Fibroblast of skin of scalp (primary cell): ENCODE data around the gene KCNAB1.
"Not testable (repeated sequence)": the region's sequence is repeated elsewhere in the genome, so short reads cannot be mapped to it uniquely, and the experiment has no call there.

Source experiments
- DNase-seq: peaks from one replicate; pipeline ENCODE4 v3.0.0-alpha.2; 2013

Gene KCNAB1

GRCh38 chr3:156176629-156177210, 56.3 kb downstream of the KCNAB1 start:
- no peak for DNase-seq

- DNase-seq = peak; percentile 22
Measured at GRCh38 chr3:156180077-156180476, 59.7 kb downstream of the KCNAB1 start.

- DNase-seq = peak; percentile 18
Measured at GRCh38 chr3:156181509-156181908, 61.1 kb downstream of the KCNAB1 start.

- DNase-seq = no peak
Measured at GRCh38 chr3:156183396-156183795, 63.0 kb downstream of the KCNAB1 start.

- no peak for DNase-seq
Measured at GRCh38 chr3:156184156-156184555, 63.8 kb downstream of the KCNAB1 start.

- peak; percentile 39 for DNase-seq
Measured at GRCh38 chr3:156187146-156187769, 66.9 kb downstream of the KCNAB1 start.

- no peak for DNase-seq
Measured at GRCh38 chr3:156188757-156189156, 68.4 kb downstream of the KCNAB1 start.

- no peak for DNase-seq
Measured at GRCh38 chr3:156189927-156190326, 69.5 kb downstream of the KCNAB1 start.

- DNase-seq = not testable (repeated sequence)
Measured at GRCh38 chr3:156194945-156195344, 74.6 kb downstream of the KCNAB1 start.

GRCh38 chr3:156197152-156197551, 76.8 kb downstream of the KCNAB1 start:
- not testable (repeated sequence) for DNase-seq

- DNase-seq = no peak
Measured at GRCh38 chr3:156201411-156202405, 81.3 kb downstream of the KCNAB1 start.

- no peak for DNase-seq
Measured at GRCh38 chr3:156206157-156206556, 85.8 kb downstream of the KCNAB1 start.

- DNase-seq = peak; percentile 1
Measured at GRCh38 chr3:156207802-156208685, 87.7 kb downstream of the KCNAB1 start.

GRCh38 chr3:156209631-156210335, 89.4 kb downstream of the KCNAB1 start:
- DNase-seq = no peak

- no peak for DNase-seq
Measured at GRCh38 chr3:156211583-156211982, 91.2 kb downstream of the KCNAB1 start.

- DNase-seq = no peak
Measured at GRCh38 chr3:156214676-156215075, 94.3 kb downstream of the KCNAB1 start.

GRCh38 chr3:156215751-156216150, 95.4 kb downstream of the KCNAB1 start:
- DNase-seq = no peak

- DNase-seq = peak; percentile 29
Measured at GRCh38 chr3:156216216-156216615, 95.8 kb downstream of the KCNAB1 start.

GRCh38 chr3:156216852-156217251, 96.5 kb downstream of the KCNAB1 start:
- DNase-seq = no peak

GRCh38 chr3:156217674-156218352, 97.4 kb downstream of the KCNAB1 start:
- DNase-seq = peak; percentile 32

- DNase-seq = no peak
Measured at GRCh38 chr3:156218353-156218744, 98.0 kb downstream of the KCNAB1 start.
